ENCODE results near the gene PLPPR3. TPM values are rescaled to one million over a fixed set of nuclear protein-coding genes. Genes with fewer than 3 reads are reported as not detected.
A peak's percentile ranks its signal among the peaks of the same experiment; 100 is the strongest.

Gene PLPPR3
- polyA plus RNA-seq, 1 of the 3 experiments (the other 2 are of a cell fraction), result 1.6 TPM

DNA sequence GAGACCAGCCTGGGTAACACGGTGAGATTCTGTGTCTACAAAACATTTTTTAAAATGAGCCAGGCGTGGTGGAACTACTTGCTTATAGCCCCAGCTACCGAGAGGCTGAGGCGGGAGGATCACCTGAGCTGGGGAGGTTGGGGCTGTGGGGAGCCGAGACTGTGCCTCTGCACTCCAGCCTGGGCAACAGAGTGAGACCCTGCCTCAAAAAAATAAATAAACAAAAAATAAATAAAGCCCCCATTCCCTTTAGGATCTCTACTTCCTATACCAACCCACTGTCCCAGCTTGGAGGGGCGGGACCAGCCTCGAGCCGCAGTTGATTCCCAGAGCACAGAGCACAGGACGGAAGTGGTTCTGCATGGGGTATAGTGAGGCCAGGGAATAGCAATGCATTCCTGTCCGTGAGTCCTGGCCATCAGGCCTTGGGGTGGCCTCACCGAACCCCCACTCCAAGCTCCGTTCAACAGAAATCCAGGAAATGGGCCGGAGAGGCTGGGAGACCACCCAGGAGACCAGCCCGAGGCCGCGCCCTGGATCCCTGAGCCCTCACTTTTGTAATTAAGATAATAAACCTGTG is 29.4 kb downstream of the PLPPR3 start:
- H3K9ac ChIP-seq, result no peak overlapping the region
- H3K27me3 ChIP-seq (ENCODE audit: insufficient read depth), result no peaks in the 10 kb centered on the region
- TF ChIP-seq MAX (IDR thresholded peaks at IDR 0.05; ENCODE audit: low read depth) (no peak), GABPA (IDR thresholded peaks at IDR 0.05; ENCODE audit: low read depth) (no peak)
- H3K9me3 ChIP-seq, result no peaks in the 10 kb centered on the region
- no peak overlapping the region for H3K4me2 ChIP-seq
- POLR2A ChIA-PET, result interaction anchor here (0.6 kb wide), 1 partner anchor 11 kb away, joined by 3 read pairs; no protein-coding TSS in a partner anchor
- no peak for DNase-seq
- no peaks in the 10 kb centered on the region for H4K20me1 ChIP-seq (ENCODE audit: insufficient read depth)
- H3K4me1 ChIP-seq (ENCODE audit: control insufficient read depth in 1 of 2, insufficient read depth in 2 of 2, low read depth in 1 of 2, low read length in 1 of 2), result peaks cover 0 to 20% of the 10 kb centered on the region in 2 experiments; a peak in 1 of 4 replicates
- no peaks in the 10 kb centered on the region for H3K79me2 ChIP-seq (ENCODE audit: insufficient read depth)
- H3K27ac ChIP-seq (ENCODE audit: low read depth in 2 of 2, low read length in 1 of 2), result no peak overlapping the region
- no peak overlapping the region for H3K4me3 ChIP-seq (ENCODE audit: low read depth in 2 of 2, low read length in 1 of 2)
- CTCF ChIA-PET, result interaction anchor here (0.7 to 1.7 kb wide), 5 partner anchors 23 to 191 kb away, joined by 3 to 5 read pairs (median 3); partner anchors contain the start of genes CFD and WDR18
- no peaks in the 10 kb centered on the region for H3K36me3 ChIP-seq (replicated peaks in 1 of 2; ENCODE audit: control insufficient read depth in 1 of 2, insufficient read depth in 2 of 2, low read length in 1 of 2)
- H3K9me2 ChIP-seq, result no peaks in the 10 kb centered on the region
- no peak overlapping the region for H2AFZ ChIP-seq (ENCODE audit: low read depth)
- peaks cover 4% of the 10 kb centered on the region for H3F3A ChIP-seq (replicated peaks; ENCODE audit: insufficient read depth)
- 87% methylated on average over 16 of the region's 16 CpGs for WGBS (ENCODE audit: low lambda C conversion rate)

GRCh38 chr19:791567-792305 is 30.0 kb downstream of the PLPPR3 start:
- Histone ChIP-seq H3K4me3 (ENCODE audit: low read depth in 2 of 2, low read length in 1 of 2) (no peak overlapping the region), H3K9me3 (no peaks in the 10 kb centered on the region), H3K9ac (no peak overlapping the region), H3K4me2 (no peak overlapping the region), H2AFZ (ENCODE audit: low read depth) (no peak overlapping the region), H3K9me2 (no peaks in the 10 kb centered on the region), H3F3A (replicated peaks; ENCODE audit: insufficient read depth) (peaks cover 4% of the 10 kb centered on the region), H3K4me1 (ENCODE audit: control insufficient read depth in 1 of 2, insufficient read depth in 2 of 2, low read depth in 1 of 2, low read length in 1 of 2) (peaks cover 0 to 20% of the 10 kb centered on the region in 2 experiments; a peak in 1 of 4 replicates), H3K79me2 (ENCODE audit: insufficient read depth) (no peaks in the 10 kb centered on the region), H3K27me3 (ENCODE audit: insufficient read depth) (no peaks in the 10 kb centered on the region), H4K20me1 (ENCODE audit: insufficient read depth) (no peaks in the 10 kb centered on the region), H3K36me3 (replicated peaks in 1 of 2; ENCODE audit: control insufficient read depth in 1 of 2, insufficient read depth in 2 of 2, low read length in 1 of 2) (no peaks in the 10 kb centered on the region), H3K27ac (ENCODE audit: low read depth in 2 of 2, low read length in 1 of 2) (no peak overlapping the region)
- DNase-seq, result peak; percentile 61
- ChIA-PET CTCF (interaction anchor here (1.0 to 1.7 kb wide), 3 partner anchors 22 to 192 kb away, joined by 3 to 5 read pairs (median 3); partner anchors contain the start of genes CFD and WDR18), POLR2A (interaction anchor here (0.6 kb wide), 1 partner anchor 10 kb away, joined by 3 read pairs; no protein-coding TSS in a partner anchor)
- WGBS (ENCODE audit: low lambda C conversion rate), result 55% methylated on average over 7 of the region's 8 CpGs
- no peak for TF ChIP-seq TEAD4 (IDR thresholded peaks at IDR 0.05; ENCODE audit: borderline replicate concordance, insufficient read depth)
- no peak for TF ChIP-seq MXI1 (IDR thresholded peaks at IDR 0.05; ENCODE audit: low read depth, low read length)
- TF ChIP-seq RFX5 (IDR thresholded peaks at IDR 0.05; ENCODE audit: low read length), result no peak
- no peak for TF ChIP-seq EP300 (IDR thresholded peaks at IDR 0.05; ENCODE audit: borderline replicate concordance in 1 of 2, low read depth in 1 of 2, low read length in 1 of 2)
- TF ChIP-seq RXRA (IDR thresholded peaks at IDR 0.05; ENCODE audit: borderline replicate concordance, low read depth), result no peak

DNA sequence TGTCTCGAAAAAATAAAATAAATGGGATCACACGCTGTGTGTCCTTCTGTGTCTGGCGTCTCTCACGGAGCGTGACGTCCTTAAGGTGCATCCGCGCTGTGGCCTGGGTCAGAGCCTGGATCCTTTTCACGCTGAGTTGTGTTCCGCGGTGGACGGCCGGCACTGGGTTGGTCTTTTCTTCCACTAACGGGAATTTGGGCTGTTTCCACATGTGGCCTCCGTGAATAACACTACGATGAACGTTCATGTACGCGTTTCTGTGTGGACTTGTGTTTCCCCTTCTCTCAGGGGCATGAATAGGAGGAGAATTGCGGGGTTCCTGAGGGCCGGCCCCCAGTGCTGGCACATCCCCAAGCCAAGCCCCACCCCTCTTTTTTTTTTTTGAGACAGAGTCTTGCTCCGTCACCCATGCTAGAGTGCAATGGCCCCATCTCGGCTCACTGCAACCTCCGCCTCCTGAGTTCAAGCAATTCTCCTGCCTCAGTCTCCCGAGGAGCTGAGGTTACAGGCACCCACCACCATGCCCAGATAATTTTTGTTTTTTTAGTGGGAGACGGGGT is 30.7 kb downstream of the PLPPR3 start:
- H4K20me1 ChIP-seq (ENCODE audit: insufficient read depth), result no peaks in the 10 kb centered on the region
- H3K4me2 ChIP-seq, result no peak overlapping the region
- CTCF ChIA-PET, result interaction anchor here (1.7 kb wide), 1 partner anchor 22 kb away, joined by 5 read pairs; no protein-coding TSS in a partner anchor
- H3K9me2 ChIP-seq, result no peaks in the 10 kb centered on the region
- H3K9ac ChIP-seq, result no peak overlapping the region
- DNase-seq, result no peak
- peaks cover 0 to 17% of the 10 kb centered on the region in 2 experiments; a peak in 1 of 4 replicates for H3K4me1 ChIP-seq (ENCODE audit: control insufficient read depth in 1 of 2, insufficient read depth in 2 of 2, low read depth in 1 of 2, low read length in 1 of 2)
- peaks cover 4% of the 10 kb centered on the region for H3F3A ChIP-seq (replicated peaks; ENCODE audit: insufficient read depth)
- no peaks in the 10 kb centered on the region for H3K27me3 ChIP-seq (ENCODE audit: insufficient read depth)
- no peak overlapping the region for H3K4me3 ChIP-seq (ENCODE audit: low read depth in 2 of 2, low read length in 1 of 2)
- no peaks in the 10 kb centered on the region for H3K36me3 ChIP-seq (replicated peaks in 1 of 2; ENCODE audit: control insufficient read depth in 1 of 2, insufficient read depth in 2 of 2, low read length in 1 of 2)
- no peaks in the 10 kb centered on the region for H3K79me2 ChIP-seq (ENCODE audit: insufficient read depth)
- no peak overlapping the region for H2AFZ ChIP-seq (ENCODE audit: low read depth)
- TF ChIP-seq SIN3A (IDR thresholded peaks at IDR 0.05; ENCODE audit: borderline replicate concordance, low read depth, low read length) (no peak), ZBTB33 (IDR thresholded peaks at IDR 0.05; ENCODE audit: borderline replicate concordance, low read depth) (no peak), TEAD4 (IDR thresholded peaks at IDR 0.05; ENCODE audit: borderline replicate concordance, insufficient read depth) (no peak), FOXJ3 (CRISPR knock-in tag; IDR thresholded peaks at IDR 0.05) (no peak), JUND (IDR thresholded peaks at IDR 0.05) (no peak), EP300 (IDR thresholded peaks at IDR 0.05; ENCODE audit: borderline replicate concordance in 1 of 2, low read depth in 1 of 2, low read length in 1 of 2) (no peak), FOSL2 (IDR thresholded peaks at IDR 0.05; ENCODE audit: borderline replicate concordance, low read depth) (no peak), RXRA (IDR thresholded peaks at IDR 0.05; ENCODE audit: borderline replicate concordance, low read depth) (no peak), GABPA (IDR thresholded peaks at IDR 0.05; ENCODE audit: low read depth) (no peak)
- POLR2A ChIA-PET, result no interaction called here
- WGBS (ENCODE audit: low lambda C conversion rate), result 92% methylated on average over 26 of the region's 26 CpGs
- no peaks in the 10 kb centered on the region for H3K9me3 ChIP-seq
- no peak overlapping the region for H3K27ac ChIP-seq (ENCODE audit: low read depth in 2 of 2, low read length in 1 of 2)
